ENCODE results near the gene LARGE1. TPM values are rescaled to one million over a fixed set of nuclear protein-coding genes. Genes with fewer than 3 reads are reported as not detected.

LARGE1 gene
- total RNA-seq, 1 donor from 2014 or later, result 0.16 TPM

GRCh38 chr22:33271390-33272161, 648.7 kb downstream of the LARGE1 start:
- intact Hi-C loops (cut with micrococcal nuclease), result no loop called here

- intact Hi-C loops (cut with micrococcal nuclease), result no loop called here
These were observed 649.7 kb downstream of the LARGE1 start for GRCh38 chr22:33270596-33270995.

GRCh38 chr22:33261699-33262098, 658.6 kb downstream of the LARGE1 start:
- intact Hi-C loops (cut with micrococcal nuclease), result no loop called here

GRCh38 chr22:33260498-33260897, 659.8 kb downstream of the LARGE1 start:
- intact Hi-C loops (cut with micrococcal nuclease), result no loop called here

- intact Hi-C loops (cut with micrococcal nuclease), result no loop called here
These were observed 664.5 kb downstream of the LARGE1 start for GRCh38 chr22:33255791-33256190.

GRCh38 chr22:33248948-33249347, 671.3 kb downstream of the LARGE1 start:
- intact Hi-C loops (cut with micrococcal nuclease), result no loop called here

- intact Hi-C loops (cut with micrococcal nuclease), result no loop called here
These were observed 672.5 kb downstream of the LARGE1 start for GRCh38 chr22:33247758-33248157.

- intact Hi-C loops (cut with micrococcal nuclease), result no loop called here
These were observed 678.2 kb downstream of the LARGE1 start for GRCh38 chr22:33242078-33242477.

- intact Hi-C loops (cut with micrococcal nuclease), result no loop called here
These were observed 679.3 kb downstream of the LARGE1 start for GRCh38 chr22:33240888-33241475.

- intact Hi-C loops (cut with micrococcal nuclease), result no loop called here
These were observed 688.2 kb downstream of the LARGE1 start for GRCh38 chr22:33232071-33232470.

GRCh38 chr22:33227791-33228190, 692.5 kb downstream of the LARGE1 start:
- intact Hi-C loops (cut with micrococcal nuclease), result no loop called here

- intact Hi-C loops (cut with micrococcal nuclease), result no loop called here
These were observed 695.4 kb downstream of the LARGE1 start for GRCh38 chr22:33224841-33225240.

All from T-helper 2 cell treated with Interferon-gamma antibody and Interleukin-4, amounts not matched to agents 100 ng/mL and 5 ng/mL, for 36 hours (primary cell).